Measurements from ENCODE around the gene NUDCD3. TPM values are rescaled to one million over a fixed set of nuclear protein-coding genes. Genes with fewer than 3 reads are reported as not detected.

NUDCD3 gene
- total and polyA plus RNA-seq, 2 experiments from 2014 or later: 35.7 to 42.7 TPM

GRCh38 chr7:44534087-44534486, 43.6 kb upstream of the NUDCD3 start (continued):
- TF ChIP-seq ZNF462 (CRISPR knock-in tag; IDR thresholded peaks at IDR 0.05) (no peak), CTCF (conservative IDR thresholded peaks at IDR 0.05; ENCODE audit: low read depth in 2 of 2) (no peak), ZNF114 (CRISPR knock-in tag; IDR thresholded peaks at IDR 0.05) (no peak), EZH2phosphoT487 (IDR thresholded peaks at IDR 0.05; ENCODE audit: unreplicated experiment) (no peak)

- Histone ChIP-seq H3K79me2 (replicated peaks; ENCODE audit: insufficient read depth) (no peaks in the 10 kb centered on the region), H3K4me3 (no peak overlapping the region), H3F3A (replicated peaks; ENCODE audit: low read depth) (no peaks in the 10 kb centered on the region), H3K4me1 (ENCODE audit: insufficient read depth) (no peaks in the 10 kb centered on the region), H2AFZ (peak overlapping the region; percentile 90; the same call in 1 of the 2 replicates), H3K4me2 (no peak overlapping the region), H3K9me2 (ENCODE audit: insufficient read depth) (no peaks in the 10 kb centered on the region), H4K20me1 (replicated peaks; ENCODE audit: insufficient read depth) (no peaks in the 10 kb centered on the region), H3K27ac (ENCODE audit: low read depth) (no peak overlapping the region), H3K27me3 (ENCODE audit: insufficient read depth) (no peaks in the 10 kb centered on the region), H3K36me3 (ENCODE audit: insufficient read depth) (no peaks in the 10 kb centered on the region)
- Mint-ChIP-seq H3K9me3 (no peaks in the 10 kb centered on the region; the same call in 1 of the 3 replicates), H3K4me1 (no peaks in the 10 kb centered on the region; the same call in 2 of the 3 replicates), H3K27me3 (ENCODE audit: insufficient read depth, low read depth, poor library complexity) (peaks cover 15% of the 10 kb centered on the region), H3K4me3 (no peak overlapping the region), H3K27ac (no peak overlapping the region), H3K36me3 (ENCODE audit: low read depth) (no peaks in the 10 kb centered on the region; the same call in 2 of the 3 replicates)
- no peak for TF ChIP-seq JUNB (IDR thresholded peaks at IDR 0.05; ENCODE audit: unreplicated experiment)
- no peak for TF ChIP-seq ZNF114 (CRISPR knock-in tag; IDR thresholded peaks at IDR 0.05)
- TF ChIP-seq STAT1 (IDR thresholded peaks at IDR 0.05; ENCODE audit: unreplicated experiment): no peak
- TF ChIP-seq CREB1 (CRISPR knock-in tag; IDR thresholded peaks at IDR 0.05; ENCODE audit: low read depth): no peak
- no peak for TF ChIP-seq ETS1 (IDR thresholded peaks at IDR 0.05)
- TF ChIP-seq EZH2 (IDR thresholded peaks at IDR 0.05; ENCODE audit: low read depth, unreplicated experiment): no peak
- DNase-seq (ENCODE audit: low spot score): no peak
- ATAC-seq: no peak; the same call in 2 of the 3 replicates
These were observed 43.0 kb upstream of the NUDCD3 start for GRCh38 chr7:44533301-44534055.
